ENCODE results near the gene CMPK1. TPM values are rescaled to one million over a fixed set of nuclear protein-coding genes. Genes with fewer than 3 reads are reported as not detected.

Gene CMPK1
- total RNA-seq, 2 experiments from 2014 or later, result 116 TPM

DNA sequence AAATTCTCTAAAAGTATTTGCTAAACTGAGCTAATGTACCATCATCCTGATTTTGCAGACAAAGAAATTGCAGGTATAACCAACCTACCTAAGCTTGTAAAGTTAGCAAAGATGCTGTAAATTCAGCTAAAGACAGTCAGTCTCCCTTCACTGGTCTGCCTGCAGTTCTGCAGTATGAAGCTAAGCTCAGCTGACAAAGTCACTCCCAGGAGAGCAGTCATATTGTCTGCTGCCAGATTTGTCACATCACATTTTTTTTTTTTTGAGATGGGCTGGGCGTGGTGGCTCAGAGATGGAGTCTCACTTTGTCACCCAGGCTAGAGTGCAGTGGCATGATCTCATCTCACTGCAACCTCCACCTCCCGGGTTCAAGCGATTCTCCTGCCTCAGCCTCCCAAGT lies 8.9 kb upstream of the CMPK1 start:
- Mint-ChIP-seq H3K4me1 (ENCODE audit: low read depth) (no peaks in the 10 kb centered on the region), H3K9me3 (no peaks in the 10 kb centered on the region), H3K27me3 (no peaks in the 10 kb centered on the region), H3K27ac (no peak overlapping the region), H3K4me3 (no peak overlapping the region), H3K36me3 (no peaks in the 10 kb centered on the region)
- CTCF ChIA-PET, result interaction anchor here (2.7 kb wide), 1 partner anchor 9 kb away, joined by 7 read pairs; the partner anchor contains the start of gene CMPK1
- intact Hi-C loops (cut with micrococcal nuclease), result no loop called here
- POLR2A ChIA-PET, result interaction anchor here (1.9 kb wide), 1 partner anchor 9 kb away, joined by 9 read pairs; the partner anchor contains the start of gene CMPK1
- no peak for DNase-seq

DNA sequence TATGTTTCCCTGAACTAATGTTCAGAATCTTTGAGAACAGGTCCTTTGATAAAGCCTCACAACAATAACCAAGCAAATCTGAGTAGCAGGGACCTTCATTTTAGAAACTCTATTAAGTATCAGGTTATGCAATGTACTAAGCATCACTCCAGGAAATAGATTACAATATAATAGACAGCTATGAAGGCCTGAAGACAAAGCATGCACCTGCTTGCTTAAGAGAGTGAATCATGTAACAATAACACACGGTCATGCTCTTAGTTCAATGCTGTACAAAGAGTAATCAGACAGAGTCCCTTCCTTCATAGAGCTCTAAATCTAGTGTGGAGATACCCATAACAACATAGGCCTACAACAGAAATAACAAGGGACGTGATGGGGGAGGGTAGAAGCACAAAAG lies 8.1 kb upstream of the CMPK1 start:
- intact Hi-C loops (cut with micrococcal nuclease), result no loop called here
- Mint-ChIP-seq H3K4me1 (ENCODE audit: low read depth) (peaks cover 5% of the 10 kb centered on the region), H3K27ac (no peak overlapping the region), H3K9me3 (no peaks in the 10 kb centered on the region), H3K27me3 (no peaks in the 10 kb centered on the region), H3K36me3 (no peaks in the 10 kb centered on the region), H3K4me3 (no peak overlapping the region)
- no peak for DNase-seq
- POLR2A ChIA-PET, result interaction anchor here (0.5 kb wide), 2 partner anchors 13 to 15 kb away, joined by 3 read pairs; no protein-coding TSS in a partner anchor
- CTCF ChIA-PET, result no interaction called here

DNA sequence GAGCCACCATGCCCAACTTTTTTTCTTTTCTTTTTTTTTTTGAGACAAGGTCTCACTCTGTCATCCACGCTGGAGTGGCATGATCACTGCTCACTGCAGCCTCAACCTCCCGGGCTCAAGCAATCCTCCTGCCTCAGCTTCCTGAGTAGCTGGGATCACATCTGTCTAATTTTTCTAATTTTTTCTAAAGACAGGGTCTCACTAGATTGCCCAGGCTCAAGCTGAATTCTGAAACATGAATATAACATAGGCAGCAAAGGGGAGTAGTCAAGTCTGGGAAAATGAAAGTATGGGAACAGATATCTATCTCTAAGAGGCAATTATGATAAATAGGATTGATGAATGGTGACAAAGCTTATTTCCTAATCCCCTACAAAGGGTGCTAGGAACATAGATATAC lies 7.3 kb upstream of the CMPK1 start:
- peaks cover 6% of the 10 kb centered on the region for H3K4me1 Mint-ChIP-seq (ENCODE audit: low read depth)
- DNase-seq, result no peak
- H3K36me3 Mint-ChIP-seq, result no peaks in the 10 kb centered on the region
- H3K9me3 Mint-ChIP-seq, result no peaks in the 10 kb centered on the region
- H3K27ac Mint-ChIP-seq, result no peak overlapping the region
- H3K4me3 Mint-ChIP-seq, result no peak overlapping the region
- ChIA-PET CTCF (interaction anchor here (1.1 kb wide), 1 partner anchor 12 kb away, joined by 3 read pairs; the partner anchor contains the start of gene STIL), POLR2A (no interaction called here)
- no peaks in the 10 kb centered on the region for H3K27me3 Mint-ChIP-seq
- intact Hi-C loops (cut with micrococcal nuclease), result no loop called here

DNA sequence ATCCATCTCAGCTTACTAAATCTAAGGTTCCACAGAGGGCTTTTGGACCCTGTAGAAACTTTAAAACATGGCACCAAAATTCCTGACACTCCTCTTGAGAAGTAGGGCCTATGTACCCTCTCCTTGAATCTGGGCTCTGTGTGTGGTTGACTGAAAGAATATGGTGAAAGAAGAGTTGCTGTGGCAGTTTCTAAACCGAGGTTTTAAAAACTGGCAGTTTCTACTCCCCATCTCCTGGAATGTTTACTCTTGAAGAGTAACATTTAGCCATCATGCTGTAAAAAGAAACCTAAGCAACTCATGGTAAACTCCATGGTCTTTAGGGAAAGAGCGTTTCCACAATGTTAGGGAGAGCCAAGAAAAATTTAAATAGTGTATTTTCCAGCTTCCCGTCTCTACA lies 4.6 kb upstream of the CMPK1 start:
- intact Hi-C loops (cut with micrococcal nuclease), result no loop called here
- no peak overlapping the region for H3K27ac Mint-ChIP-seq
- no peaks in the 10 kb centered on the region for H3K9me3 Mint-ChIP-seq
- H3K4me3 Mint-ChIP-seq, result no peak overlapping the region
- POLR2A ChIA-PET, result no interaction called here
- H3K4me1 Mint-ChIP-seq (ENCODE audit: low read depth), result peaks cover 6% of the 10 kb centered on the region
- CTCF ChIA-PET, result interaction anchor here (0.7 to 1.8 kb wide), 2 partner anchors 10 to 12 kb away, joined by 3 to 4 read pairs; no protein-coding TSS in a partner anchor
- H3K36me3 Mint-ChIP-seq, result no peaks in the 10 kb centered on the region
- no peak for DNase-seq
- no peaks in the 10 kb centered on the region for H3K27me3 Mint-ChIP-seq

DNA sequence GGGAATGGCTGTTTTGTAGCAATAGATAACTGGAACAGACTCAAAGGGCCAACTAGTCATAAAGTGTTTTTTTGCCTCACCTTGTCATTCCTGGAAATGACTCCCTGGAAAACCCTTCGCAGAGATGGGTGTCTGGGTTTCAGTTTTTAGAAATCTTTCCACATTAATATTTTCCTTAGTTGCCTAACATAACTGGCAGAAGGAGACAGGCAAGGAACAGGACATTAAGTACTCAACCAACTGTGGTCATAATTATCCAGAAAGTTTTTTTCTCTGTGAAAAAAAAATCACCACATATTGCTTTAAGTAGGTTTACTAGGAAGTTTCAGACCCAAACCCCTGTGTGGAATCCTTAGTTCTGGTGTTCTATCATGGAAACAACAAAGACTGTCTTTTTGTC lies 3.4 kb upstream of the CMPK1 start:
- Mint-ChIP-seq H3K4me3 (no peak overlapping the region), H3K36me3 (peaks cover 2% of the 10 kb centered on the region), H3K4me1 (ENCODE audit: low read depth) (peaks cover 11% of the 10 kb centered on the region), H3K27me3 (no peaks in the 10 kb centered on the region), H3K27ac (peak overlapping the region; percentile 18), H3K9me3 (no peaks in the 10 kb centered on the region)
- ChIA-PET POLR2A (interaction anchor here (1.2 to 2.1 kb wide), 2 partner anchors 12 to 16 kb away, joined by 5 to 6 read pairs; partner anchors contain the start of gene STIL), CTCF (interaction anchor here (1.2 to 1.8 kb wide), 3 partner anchors 8 to 151 kb away, joined by 4 read pairs; no protein-coding TSS in a partner anchor)
- intact Hi-C loops (cut with micrococcal nuclease), result loop anchor here (1.0 to 5.0 kb wide), 2 partner anchors 41 to 138 kb away; partner anchors contain the start of gene PDZK1IP1
- no peak for DNase-seq

DNA sequence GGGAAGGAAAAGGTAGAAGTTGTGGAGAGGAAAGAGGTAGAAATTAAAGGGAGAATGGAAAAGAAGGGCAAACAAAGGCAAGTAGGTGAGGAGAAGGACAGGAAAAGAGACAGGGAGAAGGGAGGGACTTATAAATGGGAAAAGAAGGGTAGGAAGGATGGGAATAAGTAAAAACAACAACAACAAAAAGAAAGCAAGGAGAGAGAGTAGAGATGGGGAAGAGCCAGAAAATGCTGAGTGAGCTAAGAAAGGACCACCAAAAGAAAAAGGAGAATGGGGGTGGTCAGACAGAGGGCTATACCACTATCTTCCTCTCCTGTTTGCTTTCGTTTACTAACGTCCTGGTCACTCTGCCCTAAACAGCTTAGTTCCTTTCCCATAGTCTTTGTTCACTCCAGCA lies 1.7 kb upstream of the CMPK1 start:
- ChIA-PET POLR2A (interaction anchor here (3.3 kb wide), 1 partner anchor 19 kb away, joined by 15 read pairs; no protein-coding TSS in a partner anchor), CTCF (interaction anchor here (1.5 to 1.8 kb wide), 2 partner anchors 14 to 69 kb away, joined by 4 to 5 read pairs; no protein-coding TSS in a partner anchor)
- Mint-ChIP-seq H3K9me3 (no peaks in the 10 kb centered on the region), H3K27ac (no peak overlapping the region), H3K4me3 (no peak overlapping the region), H3K4me1 (ENCODE audit: low read depth) (peaks cover 17% of the 10 kb centered on the region), H3K27me3 (no peaks in the 10 kb centered on the region), H3K36me3 (peaks cover 2% of the 10 kb centered on the region)
- intact Hi-C loops (cut with micrococcal nuclease), result loop anchor here (5.0 kb wide), 1 partner anchor 140 kb away; the partner anchor contains the start of gene PDZK1IP1
- no peak for DNase-seq

DNA sequence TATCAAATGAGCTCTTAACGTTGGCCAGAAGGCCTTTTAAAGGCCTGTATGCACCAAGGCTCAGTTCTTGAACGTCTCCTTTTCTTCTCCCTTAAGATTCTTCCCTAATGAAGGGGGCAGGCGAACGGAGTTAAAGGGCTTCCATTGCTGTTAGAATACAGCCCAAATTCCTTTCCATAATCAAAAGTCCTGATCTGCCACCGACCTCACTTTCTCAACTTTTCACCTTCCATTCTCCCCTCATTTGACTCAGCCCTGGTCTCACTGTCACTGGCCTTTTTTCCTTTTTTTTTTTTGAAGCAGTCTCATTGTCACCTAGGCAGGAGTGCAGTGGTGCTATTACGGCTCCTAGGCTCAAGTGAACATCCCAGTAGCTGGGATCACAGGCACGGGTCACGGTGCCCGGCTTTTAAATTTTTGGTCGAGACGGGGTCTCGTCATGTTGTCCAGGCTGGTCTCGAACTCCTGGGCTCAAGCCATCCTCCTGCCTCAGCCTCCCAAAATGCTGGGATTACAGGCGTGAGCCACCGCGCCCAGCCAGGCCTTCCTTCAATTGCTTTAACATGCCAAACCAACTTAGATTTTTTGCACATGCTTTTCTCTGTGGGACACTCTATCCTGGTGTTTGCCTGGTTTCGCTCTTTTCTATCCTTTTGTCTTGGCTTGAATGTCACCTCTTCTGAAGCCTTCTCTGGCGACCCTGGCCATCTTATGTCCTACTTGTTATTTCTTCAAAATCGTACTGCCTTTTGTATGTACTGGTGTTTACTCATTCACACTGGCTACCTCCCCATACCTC lies 612 bp upstream of the CMPK1 start:
- H3K27me3 Mint-ChIP-seq, result no peaks in the 10 kb centered on the region
- H3K4me3 Mint-ChIP-seq, result no peak overlapping the region
- CTCF ChIA-PET, result interaction anchor here (0.6 to 1.9 kb wide), 8 partner anchors 9 to 393 kb away, joined by 4 to 11 read pairs (median 6); partner anchors contain the start of gene STIL
- POLR2A ChIA-PET, result interaction anchor here (0.6 to 3.3 kb wide), 10 partner anchors 9 to 154 kb away, joined by 3 to 18 read pairs (median 4); partner anchors contain the start of genes FOXD2 and STIL
- no peak overlapping the region for H3K27ac Mint-ChIP-seq
- H3K4me1 Mint-ChIP-seq (ENCODE audit: low read depth), result peaks cover 18% of the 10 kb centered on the region
- intact Hi-C loops (cut with micrococcal nuclease), result loop anchor here (5.0 kb wide), 1 partner anchor 141 kb away; the partner anchor contains the start of gene PDZK1IP1
- no peaks in the 10 kb centered on the region for H3K9me3 Mint-ChIP-seq
- peaks cover 2% of the 10 kb centered on the region for H3K36me3 Mint-ChIP-seq
- DNase-seq, result no peak

DNA sequence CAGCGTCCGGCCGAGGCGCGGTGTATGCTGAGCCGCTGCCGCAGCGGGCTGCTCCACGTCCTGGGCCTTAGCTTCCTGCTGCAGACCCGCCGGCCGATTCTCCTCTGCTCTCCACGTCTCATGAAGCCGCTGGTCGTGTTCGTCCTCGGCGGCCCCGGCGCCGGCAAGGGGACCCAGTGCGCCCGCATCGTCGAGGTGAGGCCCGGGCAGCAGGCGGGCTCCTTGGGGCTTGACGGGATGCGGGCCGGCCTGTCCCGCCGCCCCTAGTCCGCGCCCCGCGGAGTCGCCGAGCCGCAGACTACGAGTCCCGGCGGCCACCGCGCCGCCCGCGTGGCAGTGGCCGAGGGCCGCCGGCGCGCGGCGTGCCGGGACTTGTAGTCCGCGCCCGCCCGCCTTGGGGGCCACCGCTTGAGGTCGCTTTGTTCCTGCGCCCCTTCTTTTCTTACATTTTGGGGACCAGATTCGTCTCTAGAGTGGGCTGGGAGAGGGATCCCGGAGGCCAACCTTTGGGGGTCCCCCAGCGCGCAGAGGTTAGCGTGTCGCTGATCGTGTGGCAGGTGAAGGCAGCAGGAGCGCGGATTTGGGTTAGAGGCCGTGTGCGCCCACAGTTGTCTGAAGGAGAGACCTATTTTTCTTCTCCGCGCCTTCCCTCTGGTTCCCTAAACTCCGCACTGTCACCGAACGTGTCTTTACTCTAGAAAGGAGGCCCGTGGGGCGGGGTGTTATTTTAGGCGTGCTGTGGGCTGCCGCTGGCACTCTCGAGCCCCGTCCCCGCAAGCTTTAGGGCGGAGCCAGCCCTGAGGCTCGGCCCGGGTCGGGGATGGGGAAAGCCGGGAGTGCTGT lies 553 bp downstream of the CMPK1 start:
- peaks cover 21% of the 10 kb centered on the region for H3K4me1 Mint-ChIP-seq (ENCODE audit: low read depth)
- H3K27ac Mint-ChIP-seq, result peak overlapping the region; percentile 95
- peaks cover 2% of the 10 kb centered on the region for H3K36me3 Mint-ChIP-seq
- ChIA-PET POLR2A (interaction anchor here (0.7 to 3.3 kb wide), 11 partner anchors 10 to 155 kb away, joined by 3 to 18 read pairs (median 4); partner anchors contain the start of genes FOXD2 and STIL), CTCF (interaction anchor here (0.7 to 1.9 kb wide), 10 partner anchors 10 to 155 kb away, joined by 3 to 11 read pairs (median 5); partner anchors contain the start of genes FOXD2 and STIL)
- no peaks in the 10 kb centered on the region for H3K9me3 Mint-ChIP-seq
- H3K4me3 Mint-ChIP-seq, result no peak overlapping the region
- peak; percentile 79 for DNase-seq
- intact Hi-C loops (cut with micrococcal nuclease), result loop anchor here (1.0 to 5.0 kb wide), 5 partner anchors 17 to 142 kb away; partner anchors contain the start of genes PDZK1IP1 and STIL
- no peaks in the 10 kb centered on the region for H3K27me3 Mint-ChIP-seq

DNA sequence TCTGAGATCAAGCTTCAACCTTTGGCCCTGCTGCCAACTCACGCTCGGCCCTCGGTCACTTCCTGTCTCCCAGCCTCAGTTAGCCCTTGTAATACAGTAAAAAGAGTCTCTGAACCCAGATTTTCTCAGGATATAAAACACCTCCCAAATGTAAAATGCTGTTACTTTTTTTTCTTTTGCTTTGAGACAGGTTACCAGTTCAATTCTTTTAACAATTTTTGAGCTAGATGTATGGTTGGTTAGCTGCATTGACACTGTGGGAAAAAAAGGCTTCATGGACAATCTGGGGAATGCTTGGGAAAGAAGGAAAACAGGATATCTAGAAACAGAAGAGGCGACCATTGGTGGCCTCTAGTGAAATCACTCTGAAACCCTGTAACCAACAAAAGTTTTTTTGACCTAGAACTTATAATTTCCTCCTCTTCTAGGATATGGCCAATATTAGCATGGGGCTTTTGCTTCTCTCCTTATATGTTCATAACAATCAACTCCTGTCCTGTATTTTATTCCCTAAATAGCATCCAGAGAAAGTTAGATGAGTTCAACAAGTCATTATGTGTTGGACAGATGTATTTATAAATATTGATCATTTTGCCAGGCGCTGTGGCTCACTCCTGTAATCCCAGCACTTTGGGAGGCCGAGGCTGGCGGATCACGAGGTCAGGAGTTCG lies 1.3 kb downstream of the CMPK1 start:
- ChIA-PET POLR2A (interaction anchor here (0.6 to 3.3 kb wide), 7 partner anchors 10 to 24 kb away, joined by 3 to 18 read pairs (median 4); partner anchors contain the start of gene STIL), CTCF (interaction anchor here (0.8 to 1.9 kb wide), 6 partner anchors 14 to 156 kb away, joined by 3 to 11 read pairs (median 4); partner anchors contain the start of genes FOXD2 and STIL)
- DNase-seq, result no peak
- peak overlapping the region; percentile 95 for H3K27ac Mint-ChIP-seq
- peaks cover 5% of the 10 kb centered on the region for H3K36me3 Mint-ChIP-seq
- intact Hi-C loops (cut with micrococcal nuclease), result loop anchor here (1.0 to 5.0 kb wide), 5 partner anchors 16 to 143 kb away; partner anchors contain the start of genes PDZK1IP1 and STIL
- H3K4me1 Mint-ChIP-seq (ENCODE audit: low read depth), result peaks cover 24% of the 10 kb centered on the region
- no peaks in the 10 kb centered on the region for H3K9me3 Mint-ChIP-seq
- H3K27me3 Mint-ChIP-seq, result no peaks in the 10 kb centered on the region
- H3K4me3 Mint-ChIP-seq, result no peak overlapping the region

DNA sequence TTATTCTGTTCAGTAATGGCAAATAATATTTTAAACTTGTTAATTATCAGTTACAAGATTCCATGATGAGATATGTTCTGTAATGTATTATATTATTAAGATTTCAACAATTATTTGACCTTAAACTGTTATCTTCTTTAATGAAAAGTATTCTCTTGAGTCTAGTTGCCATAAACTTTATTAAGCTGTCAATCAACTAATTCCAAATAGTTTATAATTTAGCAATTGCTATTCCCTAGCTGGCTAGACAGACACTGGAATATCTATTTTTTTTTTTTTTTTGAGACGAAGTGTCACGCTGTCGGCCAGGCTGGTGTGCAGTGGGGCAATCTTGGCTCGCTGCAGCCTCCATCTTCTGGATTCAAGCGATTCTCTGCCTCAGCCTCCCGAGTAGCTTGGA lies 3.8 kb downstream of the CMPK1 start:
- Mint-ChIP-seq H3K27me3 (no peaks in the 10 kb centered on the region), H3K4me1 (ENCODE audit: low read depth) (peaks cover 25% of the 10 kb centered on the region), H3K9me3 (no peaks in the 10 kb centered on the region), H3K4me3 (no peak overlapping the region), H3K36me3 (peaks cover 11% of the 10 kb centered on the region), H3K27ac (no peak overlapping the region)
- ChIA-PET POLR2A (interaction anchor here (0.6 kb wide), 1 partner anchor 1404 kb away, joined by 3 read pairs; no protein-coding TSS in a partner anchor), CTCF (interaction anchor here (1.4 kb wide), 1 partner anchor 100 kb away, joined by 4 read pairs; no protein-coding TSS in a partner anchor)
- DNase-seq, result no peak
- intact Hi-C loops (cut with micrococcal nuclease), result no loop called here

Data from activated CD4-positive, alpha-beta memory T cell treated with anti-CD3 and anti-CD28 coated beads for 36 hours (primary cell).